Natural killer cell (primary cell): Measurements from ENCODE around the gene PTPRN2. TPM values are rescaled to one million over a fixed set of nuclear protein-coding genes. Genes with fewer than 3 reads are reported as not detected.

Experiments
- ATAC-seq, 3 donors: fragments of 150-1000 bp in 2 of 3; fragments of 200-7000 bp in 1 of 3; cut with Tn5 transposase; 1 replicate in 1 of 3; 2 replicates in 2 of 3; pipeline ENCODE4 v1.10.0; 2021; ENCODE audit warnings: mild to moderate bottlenecking in 2 of 3, moderate library complexity in 2 of 3
- DNase-seq, 2 donors: peaks; one replicate each; pipeline versions ENCODE4 v3.0.0 to v3.0.0-alpha.2; 2013 to 2021; ENCODE audit warnings: mixed read lengths in 1 of 2
- H3K27ac ChIP-seq: one replicate; pipeline ENCODE4 v1.5.1; 2013; ENCODE audit warnings: mild to moderate bottlenecking, low read length
- H3K27me3 ChIP-seq: one replicate; pipeline ENCODE4 v1.6.1; 2013; ENCODE audit warnings: low read length; ENCODE audit not compliant: control insufficient read depth, insufficient read depth
- H3K36me3 ChIP-seq: one replicate; pipeline ENCODE4 v1.6.1; 2013; ENCODE audit warnings: low read length; ENCODE audit not compliant: control insufficient read depth, insufficient read depth
- H3K4me1 ChIP-seq: one replicate; pipeline ENCODE4 v1.6.1; 2013; ENCODE audit warnings: low read length; ENCODE audit not compliant: control insufficient read depth, insufficient read depth
- H3K4me3 ChIP-seq: one replicate; pipeline ENCODE4 v1.5.1; 2013; ENCODE audit warnings: low read length
- H3K9me3 ChIP-seq: one replicate; pipeline ENCODE4 v1.6.1; 2013; ENCODE audit warnings: low read length; ENCODE audit not compliant: control insufficient read depth, insufficient read depth
- H3K27ac Mint-ChIP-seq, 2 donors: one replicate each; pipeline ENCODE4 v1.8.0; 2022; ENCODE audit warnings: mild to moderate bottlenecking in 2 of 2, mixed read lengths in 2 of 2, moderate library complexity in 1 of 2
- H3K27me3 Mint-ChIP-seq, 2 donors: one replicate each; pipeline ENCODE4 v1.8.0; 2022; ENCODE audit warnings: low read depth in 2 of 2, mixed read lengths in 2 of 2
- H3K36me3 Mint-ChIP-seq: one replicate; pipeline ENCODE4 v1.8.0; 2022; ENCODE audit warnings: mixed read lengths
- H3K4me1 Mint-ChIP-seq, 2 donors: one replicate each; pipeline ENCODE4 v1.8.0; 2022; ENCODE audit warnings: mixed read lengths in 2 of 2
- H3K4me3 Mint-ChIP-seq: one replicate; pipeline ENCODE4 v1.8.0; 2022; ENCODE audit warnings: mild to moderate bottlenecking, moderate library complexity, mixed read lengths
- H3K9me3 Mint-ChIP-seq, 2 donors: one replicate each; pipeline ENCODE4 v1.8.0; 2022; ENCODE audit warnings: mixed read lengths in 2 of 2
- CTCF ChIP-seq: fragments of 200-600 bp; IDR thresholded peaks from one replicate; pipeline ENCODE4 v1.8.0; 2022; ENCODE audit warnings: antibody characterized with exemption
- WGBS: methylation state at CpG from one replicate; pipeline ENCODE4 v1.1.7; 2013; ENCODE audit warnings: missing lambda C conversion rate; ENCODE audit not compliant: insufficient coverage; 5-methylcytosine and 5-hydroxymethylcytosine counted together
- intact Hi-C: fragments of 100-400 bp; cut with micrococcal nuclease; formaldehyde crosslinking; loops from one replicate; pipeline ENCODE4 v1.14.2; 2022
- total RNA-seq, 4 donors: library from RNA; stranded (reverse); fragments of 120-200 nt in 1 of 4; gene quantifications; one replicate each; pipeline versions ENCODE4 v1.2.3 to v1.2.4, GENCODE V29; 2013 to 2022

Gene PTPRN2
- total RNA-seq, 3 donors from 2014 or later (not counting 1 experiment from before 2014, with no cell fraction given) = 1.3 to 2.5 (median 1.9) TPM

GRCh38 chr7:158402471-158402870 lies 185.2 kb downstream of the PTPRN2 start:
- Mint-ChIP-seq H3K4me3 (no peak overlapping the region), H3K4me1 (no peaks in the 10 kb centered on the region), H3K27ac (no peak overlapping the region), H3K36me3 (no peaks in the 10 kb centered on the region), H3K9me3 (peaks cover 5 to 6% of the 10 kb centered on the region in 2 donors), H3K27me3 (peaks cover 0 to 3% of the 10 kb centered on the region in 2 donors)
- Histone ChIP-seq H3K9me3 (no peaks in the 10 kb centered on the region), H3K27ac (no peak overlapping the region), H3K27me3 (no peaks in the 10 kb centered on the region), H3K36me3 (no peaks in the 10 kb centered on the region), H3K4me3 (no peak overlapping the region), H3K4me1 (no peaks in the 10 kb centered on the region)
- intact Hi-C loops = no loop called here
- WGBS = 74% methylated on average over 11 of the region's 11 CpGs
- TF ChIP-seq CTCF = no peak
- DNase-seq (no peak), ATAC-seq (no peak)

- Histone ChIP-seq H3K36me3 (no peaks in the 10 kb centered on the region), H3K4me3 (no peak overlapping the region), H3K9me3 (no peaks in the 10 kb centered on the region), H3K4me1 (no peaks in the 10 kb centered on the region), H3K27me3 (no peaks in the 10 kb centered on the region), H3K27ac (no peak overlapping the region)
- no peak for TF ChIP-seq CTCF
- Mint-ChIP-seq H3K4me3 (no peak overlapping the region), H3K4me1 (no peaks in the 10 kb centered on the region), H3K27ac (no peak overlapping the region), H3K9me3 (peaks cover 5 to 6% of the 10 kb centered on the region in 2 donors), H3K36me3 (no peaks in the 10 kb centered on the region), H3K27me3 (peaks cover 0 to 3% of the 10 kb centered on the region in 2 donors)
- DNase-seq (no peak), ATAC-seq (no peak)
- intact Hi-C loops = no loop called here
- WGBS = 81% methylated on average over 7 of the region's 10 CpGs
Observed at GRCh38 chr7:158401826-158402225, 185.8 kb downstream of the PTPRN2 start.

- ATAC-seq (no peak), DNase-seq (no peak)
- Histone ChIP-seq H3K27me3 (no peaks in the 10 kb centered on the region), H3K36me3 (no peaks in the 10 kb centered on the region), H3K9me3 (no peaks in the 10 kb centered on the region), H3K27ac (no peak overlapping the region), H3K4me1 (no peaks in the 10 kb centered on the region), H3K4me3 (no peak overlapping the region)
- Mint-ChIP-seq H3K4me1 (no peaks in the 10 kb centered on the region), H3K27ac (no peak overlapping the region), H3K4me3 (no peak overlapping the region), H3K9me3 (peaks cover 5 to 6% of the 10 kb centered on the region in 2 donors), H3K36me3 (no peaks in the 10 kb centered on the region), H3K27me3 (peaks cover 0 to 3% of the 10 kb centered on the region in 2 donors)
- 77% methylated on average over 8 of the region's 8 CpGs for WGBS
- no peak for TF ChIP-seq CTCF
- intact Hi-C loops = no loop called here
Observed at GRCh38 chr7:158401295-158401694, 186.3 kb downstream of the PTPRN2 start.

GRCh38 chr7:158400601-158401225 lies 186.9 kb downstream of the PTPRN2 start:
- no peak overlapping the region for H3K27ac ChIP-seq
- H3K27me3 Mint-ChIP-seq = peaks cover 0 to 3% of the 10 kb centered on the region in 2 donors
- H3K9me3 Mint-ChIP-seq = peaks cover 5 to 6% of the 10 kb centered on the region in 2 donors
- no peaks in the 10 kb centered on the region for H3K27me3 ChIP-seq
- no peaks in the 10 kb centered on the region for H3K4me1 Mint-ChIP-seq
- H3K4me3 ChIP-seq = no peak overlapping the region
- no peaks in the 10 kb centered on the region for H3K36me3 Mint-ChIP-seq
- H3K27ac Mint-ChIP-seq = no peak overlapping the region
- WGBS = 82% methylated on average over 24 of the region's 24 CpGs
- ATAC-seq (no peak), DNase-seq (no peak)
- H3K9me3 ChIP-seq = no peaks in the 10 kb centered on the region
- intact Hi-C loops = no loop called here
- H3K36me3 ChIP-seq = no peaks in the 10 kb centered on the region
- no peak for TF ChIP-seq CTCF
- H3K4me3 Mint-ChIP-seq = no peak overlapping the region
- H3K4me1 ChIP-seq = no peaks in the 10 kb centered on the region
